ENCODE data around the gene GGCT.

GRCh38 chr7:30515761-30516160, 11.1 kb upstream of the GGCT start:
- TF ChIP-seq CTCF (IDR thresholded peaks at IDR 0.05) (no peak), POLR2A (IDR thresholded peaks at IDR 0.05) (no peak)
